ENCODE measurements around the gene GDAP1L1. TPM values are rescaled to one million over a fixed set of nuclear protein-coding genes. Genes with fewer than 3 reads are reported as not detected.

The GDAP1L1 gene
- total RNA-seq, 1 donor from 2014 or later = 1.7 TPM

- DNase-seq (ENCODE audit: low spot score) = no peak
- no peaks in the 10 kb centered on the region for H3K9me3 Mint-ChIP-seq (ENCODE audit: unreplicated experiment)
- peaks cover 4% of the 10 kb centered on the region for H3K27me3 Mint-ChIP-seq (ENCODE audit: unreplicated experiment)
- H3K4me1 Mint-ChIP-seq (ENCODE audit: unreplicated experiment) = no peaks in the 10 kb centered on the region
- H3K4me3 Mint-ChIP-seq (ENCODE audit: unreplicated experiment) = no peak overlapping the region
- TF ChIP-seq CTCF (IDR thresholded peaks at IDR 0.05; ENCODE audit: unreplicated experiment) = no peak
- H3K36me3 Mint-ChIP-seq (ENCODE audit: low read depth, unreplicated experiment) = no peaks in the 10 kb centered on the region
- no peak overlapping the region for H3K27ac Mint-ChIP-seq (ENCODE audit: unreplicated experiment)
Observed at GRCh38 chr20:44302736-44303135, 55.6 kb downstream of the GDAP1L1 start.

- TF ChIP-seq CTCF (IDR thresholded peaks at IDR 0.05; ENCODE audit: unreplicated experiment) = no peak
- Mint-ChIP-seq H3K36me3 (ENCODE audit: low read depth, unreplicated experiment) (no peaks in the 10 kb centered on the region), H3K27ac (ENCODE audit: unreplicated experiment) (no peak overlapping the region), H3K4me1 (ENCODE audit: unreplicated experiment) (no peaks in the 10 kb centered on the region), H3K4me3 (ENCODE audit: unreplicated experiment) (no peak overlapping the region), H3K9me3 (ENCODE audit: unreplicated experiment) (no peaks in the 10 kb centered on the region), H3K27me3 (ENCODE audit: unreplicated experiment) (peaks cover 6% of the 10 kb centered on the region)
- no peak for DNase-seq (ENCODE audit: low spot score)
Observed at GRCh38 chr20:44304383-44304782, 57.3 kb downstream of the GDAP1L1 start.

- no peak for TF ChIP-seq CTCF (IDR thresholded peaks at IDR 0.05; ENCODE audit: unreplicated experiment)
- H3K4me1 Mint-ChIP-seq (ENCODE audit: unreplicated experiment) = peaks cover 7% of the 10 kb centered on the region
- H3K27me3 Mint-ChIP-seq (ENCODE audit: unreplicated experiment) = peaks cover 6% of the 10 kb centered on the region
- no peaks in the 10 kb centered on the region for H3K36me3 Mint-ChIP-seq (ENCODE audit: low read depth, unreplicated experiment)
- H3K9me3 Mint-ChIP-seq (ENCODE audit: unreplicated experiment) = no peaks in the 10 kb centered on the region
- no peak overlapping the region for H3K27ac Mint-ChIP-seq (ENCODE audit: unreplicated experiment)
- no peak overlapping the region for H3K4me3 Mint-ChIP-seq (ENCODE audit: unreplicated experiment)
- DNase-seq (ENCODE audit: low spot score) = no peak
Observed at GRCh38 chr20:44306927-44307326, 59.8 kb downstream of the GDAP1L1 start.

DNA sequence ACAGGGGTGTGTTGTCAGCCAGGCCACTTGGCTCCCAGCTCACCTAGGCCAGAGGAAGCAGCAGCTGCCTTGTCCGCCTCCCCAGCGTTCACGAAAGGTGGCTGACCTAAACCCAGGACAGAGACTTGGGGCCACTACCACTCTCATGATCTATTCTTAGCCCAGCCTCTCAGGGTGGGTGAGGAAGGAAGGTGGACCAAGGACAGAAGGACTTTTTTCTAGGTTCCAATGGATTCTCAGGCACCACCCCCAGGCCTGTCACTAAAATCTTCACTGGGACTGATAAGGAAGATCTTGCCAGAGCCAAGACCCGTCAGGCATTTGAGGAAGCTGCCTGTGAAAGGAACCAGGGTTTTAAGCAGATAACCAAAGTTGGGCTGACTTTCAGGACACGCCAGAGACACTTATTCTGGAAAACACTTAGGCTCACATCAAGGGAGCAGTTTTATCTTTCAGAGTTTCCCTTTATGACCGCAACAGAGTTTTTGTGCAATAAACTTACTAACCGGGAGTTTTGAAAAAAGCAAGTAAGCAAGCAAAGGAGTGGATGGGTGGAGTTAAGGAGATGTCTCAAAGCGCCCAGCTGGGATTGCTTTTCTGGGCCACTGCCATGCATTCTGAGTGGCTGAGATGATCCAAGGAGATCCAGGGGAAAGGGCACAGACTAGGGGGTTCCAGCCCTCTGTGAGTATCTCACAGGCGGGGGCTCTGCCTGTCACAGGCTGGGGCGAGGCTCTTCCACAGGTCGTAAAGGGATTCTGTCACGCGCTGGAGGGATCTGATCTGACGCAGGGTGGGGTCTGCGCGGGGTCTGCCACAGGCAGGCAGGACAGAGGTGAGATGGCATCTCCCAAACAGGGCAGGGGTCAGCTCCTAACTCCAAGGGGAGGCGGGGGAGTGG lies 62.9 kb downstream of the GDAP1L1 start:
- Mint-ChIP-seq H3K4me1 (ENCODE audit: unreplicated experiment) (peaks cover 7% of the 10 kb centered on the region), H3K36me3 (ENCODE audit: low read depth, unreplicated experiment) (no peaks in the 10 kb centered on the region), H3K27me3 (ENCODE audit: unreplicated experiment) (peaks cover 4% of the 10 kb centered on the region), H3K9me3 (ENCODE audit: unreplicated experiment) (no peaks in the 10 kb centered on the region), H3K27ac (ENCODE audit: unreplicated experiment) (peak overlapping the region; percentile 26), H3K4me3 (ENCODE audit: unreplicated experiment) (peak overlapping the region; percentile 90)
- no peak for DNase-seq (ENCODE audit: low spot score)
- TF ChIP-seq CTCF (IDR thresholded peaks at IDR 0.05; ENCODE audit: unreplicated experiment) = no peak

Measured in endothelial cell (in vitro differentiated cells).